Stimulated activated naive CD4-positive, alpha-beta T cell treated with Interleukin-2 at 50 U/mL for 16 hours (primary cell): ENCODE measurements around the gene TBPL2.
"Not testable (repeated sequence)": the region's sequence is repeated elsewhere in the genome, so short reads cannot be mapped to it uniquely, and the experiment has no call there.

Experiments
- DNase-seq: peaks from one replicate; lab custom pipeline; 2025; lab: John Stamatoyannopoulos, UW

TBPL2 gene

DNA sequence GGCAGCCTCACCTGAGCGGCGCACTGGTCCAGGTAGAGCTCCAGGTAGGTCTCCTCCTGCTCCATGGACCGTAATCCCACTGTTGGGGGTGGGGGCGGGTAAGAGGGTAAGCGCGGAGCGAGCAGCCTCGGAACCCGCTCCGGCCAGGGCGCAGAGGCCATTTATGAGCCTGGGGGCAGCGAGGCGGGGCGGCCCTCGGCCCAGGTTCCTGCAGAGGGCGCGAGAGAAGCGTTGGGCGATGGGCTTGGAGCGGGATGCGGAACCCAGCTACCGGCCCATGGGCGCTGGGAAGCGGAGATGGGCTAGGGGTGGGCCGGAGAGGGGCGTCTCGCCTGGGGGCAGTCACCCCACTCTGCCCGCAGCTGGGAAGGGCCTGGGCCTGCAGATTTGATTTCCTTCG, at the start of gene TBPL2:
Gene TBPL2, minus strand, starts transcription at position 232 of the 400 bp plus-strand sequence. Its CDS starts 167 bp downstream, at position 65.
- DNase-seq: no peak

DNA sequence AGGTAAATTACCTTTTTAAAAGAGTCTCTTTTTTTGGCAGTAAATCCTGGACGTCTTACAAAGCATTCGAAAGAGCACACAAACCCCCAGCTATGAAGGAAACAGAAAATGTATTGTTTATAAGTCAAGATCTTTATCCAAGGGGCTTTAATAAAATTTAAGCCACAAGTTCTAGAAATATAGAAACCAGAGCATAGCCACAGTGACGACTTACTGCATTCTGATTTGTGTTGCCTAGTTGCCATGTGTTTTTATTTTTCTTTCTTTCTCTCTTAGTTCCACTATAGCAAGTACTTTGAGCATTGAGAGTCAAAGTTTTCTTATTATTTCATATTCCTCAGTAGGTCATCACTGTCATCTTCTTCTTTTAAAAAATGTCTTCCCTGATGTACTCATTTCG, 47.8 kb upstream of the TBPL2 start:
- DNase-seq: no peak

DNA sequence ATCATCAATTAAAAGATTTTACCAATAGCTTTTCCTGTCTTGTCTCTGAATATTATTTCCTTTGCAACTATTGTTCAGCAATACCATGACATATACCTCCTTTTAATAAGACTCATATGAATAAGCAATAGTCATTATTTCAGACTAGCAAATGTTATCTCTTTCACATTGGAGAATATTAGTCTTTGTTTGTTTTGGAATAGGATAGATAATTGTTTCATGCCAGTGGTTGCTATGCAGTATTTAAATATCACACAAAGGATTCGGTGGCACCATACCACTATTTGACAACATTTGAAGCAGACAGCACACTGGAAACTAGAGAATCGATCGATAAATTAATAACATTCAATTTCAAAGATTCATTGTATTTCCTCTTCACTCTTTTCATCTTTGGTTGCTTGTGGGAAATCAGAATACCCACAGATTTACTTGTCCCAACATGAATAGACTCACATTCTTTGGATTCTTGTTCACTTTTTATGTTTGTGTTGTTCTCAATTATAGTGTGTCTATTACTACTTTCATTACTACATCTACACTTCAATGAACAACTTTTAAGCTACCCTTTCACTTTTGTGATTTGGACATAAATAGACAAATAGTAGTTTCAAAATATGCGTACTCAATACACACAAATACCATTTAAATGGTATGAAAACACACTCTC, 42.7 kb upstream of the TBPL2 start:
- no peak for DNase-seq

DNA sequence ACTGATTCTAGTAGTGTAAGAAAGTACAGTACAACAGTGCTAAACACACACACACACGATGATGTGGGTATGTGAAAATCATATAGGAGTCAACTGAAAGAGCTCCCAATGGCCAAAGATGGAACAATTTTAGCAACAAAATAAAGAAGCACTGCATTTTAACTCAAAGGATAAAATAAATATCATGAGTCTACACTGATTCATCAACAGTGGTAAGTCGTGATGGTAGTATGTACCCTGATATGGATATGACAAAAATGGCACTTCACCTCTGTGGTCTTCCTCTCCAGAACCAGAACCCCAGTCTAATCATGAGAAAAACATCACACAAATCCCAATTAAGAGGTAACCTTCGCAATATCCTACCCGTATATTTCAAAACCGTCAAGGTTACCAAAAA, 41.4 kb upstream of the TBPL2 start:
- no peak for DNase-seq

DNA sequence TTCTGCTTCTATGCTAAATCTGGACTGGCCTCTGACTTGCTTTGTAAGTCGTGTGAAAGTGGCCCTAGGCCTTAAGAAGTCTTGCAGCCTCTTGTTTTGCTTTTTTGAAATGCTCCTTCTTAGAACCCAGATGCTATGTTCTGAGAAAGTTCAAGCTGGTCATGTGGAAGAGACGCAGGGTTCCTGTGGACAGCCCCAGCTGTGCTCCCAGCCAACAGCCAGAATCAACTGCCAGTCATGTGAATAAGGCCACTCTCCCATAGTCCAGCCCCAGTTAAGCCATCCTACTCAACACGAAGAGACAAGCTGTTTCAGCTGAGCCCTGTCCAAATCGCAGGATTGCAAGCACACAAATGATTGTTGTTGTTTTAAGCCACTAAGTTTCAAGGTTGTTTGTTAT, 37.3 kb upstream of the TBPL2 start:
- no peak for DNase-seq

DNA sequence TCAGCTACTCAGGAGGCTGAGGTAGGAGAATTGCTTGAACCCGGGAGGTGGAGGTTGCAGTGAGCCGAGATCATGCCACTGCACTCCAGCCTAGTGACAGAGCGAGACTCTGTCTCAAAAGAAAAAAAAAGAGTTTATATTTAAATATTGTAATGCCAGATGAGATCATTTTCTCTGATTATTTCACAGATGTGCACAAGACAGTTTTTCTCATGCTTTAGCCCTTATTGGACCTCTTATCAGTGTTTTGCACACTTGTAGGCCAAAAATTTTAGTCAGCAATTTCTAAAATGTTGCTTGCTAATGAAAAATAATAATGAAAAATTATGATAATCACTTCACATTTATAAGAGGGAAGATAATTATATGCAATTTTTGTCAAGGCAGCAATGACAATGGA, 36.0 kb upstream of the TBPL2 start:
- DNase-seq: not testable (repeated sequence)

DNA sequence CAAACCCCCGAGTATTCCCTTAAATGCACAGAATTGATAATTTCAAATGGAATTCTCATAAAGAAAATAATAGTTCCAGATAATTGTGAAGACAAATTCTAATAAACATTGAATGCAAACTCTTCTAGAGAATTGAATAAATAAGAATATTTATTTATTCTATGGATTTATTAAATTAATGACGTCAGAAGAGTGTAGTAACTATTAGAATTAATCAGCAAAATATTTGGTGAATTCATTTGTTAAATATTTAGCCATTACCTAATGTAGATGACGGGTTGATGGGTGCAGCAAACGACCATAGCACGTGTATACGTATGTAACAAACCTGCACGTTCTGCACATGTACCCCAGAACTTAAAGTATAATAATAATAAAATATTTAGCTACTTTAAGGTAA, 33.4 kb upstream of the TBPL2 start:
- DNase-seq: no peak

DNA sequence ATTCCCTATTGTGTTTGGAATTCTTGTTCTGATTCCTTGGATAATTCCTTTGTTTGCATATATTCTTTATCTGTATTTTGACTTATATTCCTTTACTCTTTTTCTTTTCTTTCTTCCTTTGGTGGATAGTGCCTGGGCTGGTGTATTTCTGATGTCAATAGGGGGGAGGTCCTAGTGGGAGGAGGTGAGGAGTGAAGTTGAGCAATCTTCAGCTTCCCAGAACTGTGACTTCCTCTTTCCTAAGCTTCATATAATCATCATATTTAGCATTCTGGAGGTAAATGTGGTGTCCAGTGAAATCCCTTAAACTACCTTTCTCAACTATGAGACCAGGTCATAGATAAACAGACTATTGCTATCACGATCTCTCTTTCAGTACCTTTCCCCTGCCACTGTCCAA, 29.6 kb upstream of the TBPL2 start:
- no peak for DNase-seq

DNA sequence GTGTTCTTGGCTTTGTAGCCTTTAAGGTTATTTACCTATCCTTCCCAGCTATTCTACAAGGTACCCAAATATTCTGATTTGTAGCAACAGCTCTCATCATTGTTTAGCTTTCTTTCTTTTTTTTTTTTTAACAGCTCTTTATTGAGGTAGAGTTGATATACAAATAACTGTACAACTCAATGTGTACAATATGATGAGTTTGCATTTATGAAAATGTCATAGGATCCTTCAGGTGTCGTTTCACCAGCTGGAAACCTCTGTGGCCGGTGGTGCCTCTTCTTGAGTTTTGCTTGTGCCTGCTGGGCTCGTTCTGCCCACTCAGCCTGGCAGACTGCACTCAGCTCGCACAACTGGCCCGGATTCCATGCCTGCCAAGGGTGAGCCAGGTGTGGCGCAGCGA, 26.9 kb upstream of the TBPL2 start:
- no peak for DNase-seq

DNA sequence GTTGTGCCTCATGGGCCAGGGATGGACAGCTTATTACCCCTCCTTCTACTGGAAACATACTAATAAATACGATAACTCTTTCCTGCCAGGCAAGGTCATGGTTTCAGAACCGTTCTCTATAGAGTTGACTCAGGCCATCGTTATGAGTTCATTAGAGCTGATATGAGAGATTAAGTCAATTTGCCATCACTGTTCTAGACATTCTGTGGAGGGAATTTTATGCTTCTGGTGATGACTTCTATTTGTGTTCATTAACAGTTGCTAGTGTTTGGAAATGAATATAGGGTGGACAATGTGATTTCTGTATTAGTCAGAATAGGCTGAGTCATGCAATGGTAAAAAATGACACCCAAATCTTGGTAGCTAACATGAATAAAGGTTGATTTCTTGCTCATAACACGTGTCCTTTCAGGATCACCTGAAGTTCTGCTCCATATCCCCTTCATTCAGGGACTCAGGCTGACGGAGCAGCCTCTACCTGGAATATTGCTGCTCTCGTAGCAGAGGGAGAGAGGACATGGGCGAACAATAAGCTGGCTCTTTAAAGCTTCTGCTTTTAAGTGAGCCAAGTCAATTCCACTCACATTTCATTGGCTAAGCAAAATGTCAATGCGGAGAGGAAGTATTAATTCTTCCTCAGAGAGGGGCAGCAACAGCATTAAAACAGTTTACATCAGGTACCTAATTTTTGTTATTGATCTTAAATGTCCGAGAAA, 18.5 kb upstream of the TBPL2 start:
- no peak for DNase-seq

DNA sequence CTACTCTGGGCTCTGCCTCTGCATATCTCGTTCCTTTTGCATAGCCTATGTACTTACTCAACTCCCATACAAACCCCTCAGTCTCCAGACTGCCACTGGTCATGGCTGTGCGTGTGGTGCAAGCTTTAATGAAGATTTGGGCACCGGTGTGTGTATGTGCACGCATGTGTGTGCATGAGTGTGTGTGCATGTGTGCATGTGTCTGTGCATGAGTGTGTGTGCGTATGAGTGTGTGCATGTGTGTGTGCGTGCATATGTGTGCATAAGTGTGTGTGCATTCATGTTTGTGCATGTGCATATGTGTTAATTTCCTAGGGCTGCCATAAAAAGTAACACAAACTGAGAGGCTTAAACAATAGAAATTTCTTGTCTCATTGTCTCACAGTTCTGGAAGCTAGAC, 17.1 kb upstream of the TBPL2 start:
- DNase-seq: no peak

DNA sequence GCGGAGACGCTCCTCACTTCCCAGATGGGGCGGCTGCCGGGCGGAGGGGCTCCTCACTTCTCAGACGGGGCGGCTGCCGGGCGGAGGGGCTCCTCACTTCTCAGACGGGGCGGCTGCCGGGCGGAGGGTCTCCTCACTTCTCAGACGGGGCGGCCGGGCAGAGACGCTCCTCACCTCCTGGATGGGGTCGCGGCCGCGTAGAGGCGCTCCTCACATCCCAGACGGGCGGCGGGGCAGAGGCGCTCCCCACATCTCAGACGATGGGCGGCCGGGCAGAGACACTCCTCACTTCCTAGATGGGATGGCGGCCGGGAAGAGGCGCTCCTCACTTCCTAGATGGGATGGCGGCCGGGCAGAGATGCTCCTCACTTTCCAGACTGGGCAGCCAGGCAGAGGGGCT, 16.0 kb upstream of the TBPL2 start:
- DNase-seq: not testable (repeated sequence)

DNA sequence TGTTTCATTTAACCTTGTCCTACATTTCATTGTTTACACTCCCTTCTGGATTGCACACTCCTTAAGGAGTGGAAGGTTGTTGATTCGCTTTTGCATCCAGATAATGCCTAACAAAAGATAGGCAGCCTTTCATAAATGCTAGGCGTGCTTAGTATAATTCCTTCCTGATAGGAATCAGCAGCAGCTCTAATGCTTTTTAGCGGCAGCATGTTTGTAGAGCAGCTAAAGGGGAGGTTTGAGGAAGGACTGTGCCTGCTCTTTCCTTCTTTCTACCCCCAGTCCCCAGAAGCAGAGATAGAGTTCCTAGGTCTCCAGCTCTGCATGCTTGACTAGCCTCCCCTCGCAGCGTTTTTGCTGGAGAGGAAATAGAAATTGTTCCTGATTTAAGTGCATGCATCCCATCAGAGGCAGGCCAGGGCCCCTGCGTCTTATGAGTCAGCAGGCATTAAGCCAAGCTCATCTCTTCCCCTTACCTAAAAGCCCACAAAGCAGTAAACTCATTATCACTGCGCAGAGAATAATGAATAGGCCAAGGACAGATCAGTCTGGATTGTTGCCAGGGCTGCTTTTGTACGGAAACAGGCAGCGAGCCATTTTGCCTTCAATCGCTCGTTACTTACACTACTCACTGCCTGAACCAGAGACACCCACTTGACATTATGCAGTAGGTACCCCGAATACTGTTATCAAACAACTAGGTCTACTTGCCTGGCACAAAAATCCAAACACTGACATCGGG, 14.0 kb upstream of the TBPL2 start:
- no peak for DNase-seq

DNA sequence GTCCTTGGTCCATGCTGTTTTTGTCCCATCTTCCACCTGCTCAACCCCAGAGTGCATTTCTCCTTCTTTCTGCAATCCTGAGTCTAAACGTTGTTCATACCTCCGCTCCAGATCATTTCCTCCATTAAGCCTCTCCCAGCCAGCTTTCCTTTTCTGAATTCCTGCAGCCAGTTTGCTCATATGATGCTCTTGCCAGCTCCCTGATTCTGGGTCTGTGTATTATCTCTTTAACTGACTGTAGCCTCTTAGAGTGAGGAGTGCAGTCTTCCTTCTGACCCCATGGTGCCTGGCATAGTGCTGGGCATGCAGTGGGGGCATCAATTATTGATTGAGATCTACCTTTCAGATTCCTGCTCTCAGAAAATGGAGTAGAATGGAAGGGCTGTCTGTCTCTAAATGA, 11.5 kb upstream of the TBPL2 start:
- DNase-seq: no peak

DNA sequence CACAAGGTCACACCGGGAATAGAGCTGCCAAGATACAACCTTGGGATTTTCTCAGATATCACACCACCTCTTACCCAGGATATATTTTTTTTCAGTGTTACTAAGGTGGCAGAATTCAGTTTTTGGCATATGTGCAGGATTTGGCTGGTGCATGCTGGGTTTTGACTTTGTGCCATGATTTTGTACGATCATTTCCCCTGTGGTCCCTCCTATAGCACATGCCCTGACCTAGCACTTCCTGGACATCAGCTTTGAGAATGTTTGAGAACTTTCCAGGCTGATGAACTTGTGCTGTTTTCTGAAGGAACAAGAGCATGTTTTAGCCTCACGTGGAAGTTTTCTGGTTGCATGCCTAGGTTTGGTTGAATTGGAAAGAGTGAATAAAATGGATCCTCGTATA, 11.0 kb upstream of the TBPL2 start:
- DNase-seq: no peak

DNA sequence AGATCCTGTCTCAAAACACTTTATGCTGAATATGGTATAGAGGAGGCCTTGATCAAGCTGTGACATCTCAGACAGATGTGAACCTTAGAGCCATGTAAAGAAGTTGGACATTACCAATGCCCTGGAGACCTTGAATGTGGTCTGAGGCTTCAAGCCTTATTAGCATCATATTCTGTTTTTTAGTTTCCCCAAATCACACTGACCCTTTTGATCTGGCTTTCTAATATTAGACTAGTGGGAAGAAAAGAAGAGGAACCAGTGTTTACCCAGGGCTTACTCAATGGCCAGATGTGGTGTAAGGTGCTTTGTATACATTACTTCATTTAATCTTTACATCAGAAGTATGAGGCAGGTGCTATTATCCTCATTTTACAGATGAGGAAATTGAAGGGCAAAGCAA, 10.6 kb upstream of the TBPL2 start:
- DNase-seq: no peak

DNA sequence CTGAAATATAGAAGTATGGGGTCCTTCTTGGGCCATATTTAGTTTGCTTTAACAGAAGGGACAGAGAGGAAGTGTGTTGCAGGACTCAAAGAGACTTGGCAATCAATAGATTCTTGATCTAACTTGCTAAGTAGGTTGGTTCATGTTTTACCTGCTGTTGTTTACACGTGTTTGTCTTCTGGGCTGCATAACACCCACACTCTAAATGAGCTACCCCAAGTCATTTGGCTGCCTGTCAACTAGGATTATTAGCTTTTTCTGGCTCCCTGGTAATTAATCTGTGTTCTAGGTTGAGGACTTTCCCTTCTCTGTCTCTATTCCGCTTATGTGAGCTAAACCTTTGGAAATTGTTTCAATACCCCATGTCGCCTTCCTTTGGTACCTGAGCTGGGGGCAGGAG, 10.1 kb upstream of the TBPL2 start:
- no peak for DNase-seq

DNA sequence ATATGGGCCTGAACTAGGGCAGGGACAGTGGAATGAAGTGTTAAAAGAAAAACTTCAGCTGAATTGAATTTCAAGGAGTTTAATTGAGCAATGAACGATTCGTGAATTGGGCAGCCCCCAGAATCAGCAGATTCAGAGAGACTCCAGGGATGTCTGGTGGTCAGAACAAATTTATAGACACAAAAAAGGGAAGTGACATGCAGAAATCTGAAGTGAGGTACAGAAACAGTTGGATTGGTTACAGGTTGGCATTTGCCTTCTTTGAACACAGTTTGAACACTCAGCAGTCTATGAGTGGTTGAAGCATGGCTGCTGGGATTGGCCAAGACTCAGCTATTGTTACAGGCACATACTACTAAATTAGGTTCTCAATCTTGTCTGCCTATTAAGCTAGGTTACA, 9.7 kb upstream of the TBPL2 start:
- DNase-seq: no peak

DNA sequence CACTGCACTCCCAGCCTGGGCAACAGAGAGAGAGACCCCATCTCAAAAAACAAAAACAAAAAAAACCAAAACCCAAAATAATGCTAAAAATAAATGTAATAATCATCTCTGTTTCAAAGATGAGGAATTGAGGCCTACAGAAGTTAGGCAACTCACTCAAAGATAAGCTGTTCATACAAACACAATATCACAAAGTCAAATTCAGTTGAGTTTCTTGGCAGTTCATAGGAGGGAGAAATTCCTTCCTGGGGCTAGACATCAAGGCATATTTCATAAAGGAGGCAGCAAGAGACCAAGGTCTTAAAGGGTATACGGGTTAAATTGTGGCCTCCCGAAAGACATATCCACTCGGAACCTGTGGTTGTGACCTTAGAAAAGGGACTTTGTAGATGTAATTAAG, 8.7 kb upstream of the TBPL2 start:
- no peak for DNase-seq

DNA sequence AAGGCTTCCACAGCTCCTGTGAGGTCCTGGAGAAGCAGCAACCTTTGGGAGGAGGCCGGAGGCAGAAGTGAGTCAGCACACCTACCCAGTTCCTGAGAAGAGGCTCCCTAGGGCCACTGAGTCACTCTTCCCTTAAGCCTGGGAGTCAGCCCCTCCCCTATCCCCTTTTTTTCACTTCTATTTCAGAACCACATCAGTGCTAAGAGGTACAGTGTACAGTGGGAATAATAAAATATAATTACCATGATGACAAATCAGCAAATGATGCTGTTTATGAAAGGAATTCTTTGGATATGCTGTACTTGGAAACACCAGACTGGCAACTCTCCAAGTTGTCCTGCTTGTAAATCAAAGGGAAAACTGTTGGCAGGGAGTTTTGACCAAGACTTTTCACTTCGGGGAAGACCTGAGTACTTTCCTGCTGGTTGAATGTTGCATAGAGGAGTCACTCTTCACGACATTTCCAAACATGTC, 7.8 kb upstream of the TBPL2 start:
- no peak for DNase-seq

DNA sequence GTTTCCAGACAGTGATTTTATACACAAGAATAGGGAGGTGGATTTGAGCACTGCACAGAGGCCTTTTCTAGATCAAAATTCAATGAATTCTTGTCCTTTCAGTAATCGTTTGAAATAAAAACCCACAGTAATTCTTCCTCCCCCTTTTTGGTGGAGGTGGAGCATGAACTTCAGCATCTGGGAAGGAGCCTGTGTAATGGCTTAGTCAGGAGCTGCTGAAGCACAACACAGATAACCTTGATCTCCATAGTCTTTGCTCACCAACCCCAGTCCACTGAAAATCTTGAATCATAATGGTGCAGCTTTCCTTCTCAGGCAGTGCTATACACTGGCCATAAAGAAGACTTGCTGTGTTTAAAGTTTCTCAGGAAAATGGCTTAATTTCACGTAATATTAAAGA, 6.4 kb upstream of the TBPL2 start:
- DNase-seq: no peak

DNA sequence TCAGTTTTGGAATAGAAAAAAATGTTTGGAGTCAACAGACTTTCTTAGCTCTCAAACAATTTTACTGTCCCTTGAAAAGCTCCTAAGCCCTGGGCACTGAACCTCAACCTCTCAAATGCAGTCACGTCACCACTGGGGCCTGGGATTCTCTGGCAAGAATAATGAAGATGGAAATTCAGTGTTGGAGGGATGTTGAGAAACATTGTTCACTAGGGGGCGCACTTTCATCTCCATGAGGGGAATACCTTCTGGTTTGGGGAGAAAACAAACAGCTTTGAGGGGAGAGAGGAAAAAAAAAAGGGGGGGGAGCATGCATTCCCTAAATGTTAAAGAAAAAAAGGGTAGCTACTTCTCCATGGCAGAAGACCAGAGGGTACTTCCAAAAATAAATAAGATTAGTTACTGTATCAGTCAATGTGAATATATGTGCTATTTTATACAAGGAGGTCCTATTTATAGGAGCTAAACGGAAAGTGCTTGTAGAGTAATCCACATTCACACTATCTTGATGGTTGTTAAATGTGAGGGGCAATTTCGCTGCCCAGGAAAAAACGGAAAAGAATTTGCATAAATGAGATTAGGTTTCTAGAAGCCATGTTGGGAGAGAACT, 5.8 kb upstream of the TBPL2 start:
- DNase-seq: peak; percentile 29

DNA sequence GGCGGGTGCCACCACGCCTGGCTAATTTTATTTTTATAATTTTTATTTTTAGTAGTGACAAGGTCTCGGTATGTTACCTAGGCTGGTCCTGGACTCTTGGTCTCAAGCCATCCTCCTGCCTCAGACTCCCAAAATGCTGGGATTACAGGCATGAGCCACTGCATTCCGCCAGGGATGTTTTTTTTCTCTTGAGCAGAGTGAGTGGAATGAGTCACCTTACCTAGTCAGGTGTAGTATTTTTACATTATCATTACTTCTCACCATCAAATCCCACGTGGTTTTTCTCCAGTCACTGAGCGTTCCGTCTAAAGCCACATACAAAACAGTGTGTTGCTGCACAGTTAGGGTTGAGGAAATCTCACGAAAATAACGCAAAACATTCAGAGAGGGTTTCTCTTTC, 870 bp upstream of the TBPL2 start:
- DNase-seq: no peak
